GM20000 (cell line): ENCODE results near the gene PLA2G4E.

Experiments
- DNase-seq: peaks from one replicate; pipeline ENCODE4 v3.0.0; 2012; ENCODE audit warnings: low spot score
- CTCF ChIP-seq: IDR thresholded peaks from 2 replicates; pipeline ENCODE4 v1.5.1; 2012; ENCODE audit warnings: mild to moderate bottlenecking, control low read depth; ENCODE audit errors: extremely low read depth, missing control alignments

PLA2G4E gene

GRCh38 chr15:41980654-41981323 is 40.1 kb downstream of the PLA2G4E start:
- DNase-seq, result no peak
- no peak for TF ChIP-seq CTCF

- no peak for DNase-seq
- TF ChIP-seq CTCF, result no peak
These were observed 41.2 kb downstream of the PLA2G4E start for GRCh38 chr15:41979493-41980266.

DNA sequence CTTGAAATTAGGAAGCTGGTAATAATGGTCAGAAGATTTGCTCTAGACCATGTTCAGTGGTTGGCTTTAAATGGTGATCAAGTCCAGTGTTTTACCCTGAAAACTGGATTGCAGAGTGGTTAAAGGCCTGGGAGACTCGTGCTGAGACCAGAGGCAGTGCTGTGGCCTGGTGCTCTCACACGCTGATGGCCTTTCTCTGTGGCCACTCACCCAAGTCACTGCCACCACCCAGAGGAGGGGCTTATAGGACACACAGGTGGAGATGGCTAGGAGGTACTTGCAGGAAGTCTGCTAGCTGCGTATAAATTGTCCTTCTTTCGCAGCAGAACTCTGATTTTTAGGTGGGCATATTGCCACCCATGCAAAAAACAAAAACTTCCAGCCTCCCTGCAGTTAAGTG is 42.3 kb downstream of the PLA2G4E start:
- DNase-seq, result no peak
- TF ChIP-seq CTCF, result no peak

DNA sequence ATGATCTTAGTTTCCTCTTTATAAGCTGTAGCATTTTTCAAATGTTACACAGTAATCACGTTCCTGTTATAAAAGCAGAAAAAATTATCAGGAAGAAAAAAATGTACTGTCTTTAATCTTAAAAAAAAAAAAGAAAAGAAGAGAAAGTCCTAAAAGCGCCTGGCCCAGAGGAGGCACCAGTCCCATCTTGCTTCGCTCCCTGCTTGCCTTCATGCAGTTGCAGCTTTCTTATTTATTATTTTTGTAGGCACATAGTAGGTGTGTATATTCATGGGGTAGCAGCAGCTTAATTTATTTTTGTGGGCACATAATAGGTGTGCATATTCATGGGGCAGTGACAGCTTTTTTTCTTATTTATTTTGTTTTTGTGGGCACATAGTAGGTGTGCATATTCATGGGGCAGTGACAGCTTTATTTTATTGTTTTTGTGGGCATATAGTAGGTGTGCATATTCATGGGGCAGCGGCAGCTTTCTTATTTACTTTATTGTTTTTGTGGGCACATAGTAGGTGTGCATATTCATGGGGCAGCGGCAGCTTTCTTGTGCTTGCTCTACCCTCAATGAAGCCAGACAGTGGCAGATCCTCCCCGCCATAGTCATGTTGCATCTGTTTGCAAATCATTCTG is 43.0 kb downstream of the PLA2G4E start:
- no peak for TF ChIP-seq CTCF
- no peak for DNase-seq

GRCh38 chr15:41975669-41976068 is 45.2 kb downstream of the PLA2G4E start:
- no peak for DNase-seq

DNA sequence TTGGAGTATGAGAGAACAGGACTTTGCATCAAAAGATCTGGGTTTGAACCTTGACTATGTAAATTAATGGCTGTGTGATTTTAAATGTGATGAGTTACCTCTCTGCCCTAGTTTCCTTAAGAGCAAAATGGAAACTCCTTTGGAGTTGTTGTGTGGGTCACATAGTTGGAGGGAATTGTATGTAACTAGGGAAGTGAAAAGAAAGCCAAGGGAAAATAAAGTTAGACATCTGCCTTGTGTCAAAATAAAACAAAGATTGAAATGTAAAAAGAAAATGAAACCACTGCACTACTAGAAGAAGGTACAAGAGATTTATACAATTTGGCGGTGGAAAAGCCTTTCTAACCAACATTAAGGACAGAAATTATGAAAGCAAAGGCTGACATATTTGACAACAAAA is 46.8 kb downstream of the PLA2G4E start:
- DNase-seq, result no peak
- TF ChIP-seq CTCF, result no peak

More at GRCh38 chr15:41975669-41976068, 45.2 kb downstream of the PLA2G4E start:
- TF ChIP-seq CTCF, result no peak
